ENCODE data around the gene UBQLN3.

GRCh38 chr11:5499671-5500070 lies 10.1 kb downstream of the UBQLN3 start:
- TF ChIP-seq CTCF (IDR thresholded peaks at IDR 0.05; ENCODE audit: insufficient read depth, low read depth, low read length): no peak
- no peak for TF ChIP-seq EZH2 (IDR thresholded peaks at IDR 0.05; ENCODE audit: insufficient read depth, low read length)
